ENCODE results near the gene ARHGEF37. TPM values are rescaled to one million over a fixed set of nuclear protein-coding genes. Genes with fewer than 3 reads are reported as not detected.

Gene ARHGEF37
- total RNA-seq, 4 donors from 2014 or later = 10.2 to 21.4 (median 15.3) TPM

GRCh38 chr5:149550268-149550583, 31.1 kb upstream of the ARHGEF37 start:
- Histone ChIP-seq H3K4me1 (peaks cover 0 to 35% (median 8%) of the 10 kb centered on the region in 4 donors), H3K4me3 (peak overlapping the region; percentile 62 to 94 (median 72)), H3K27ac (peak overlapping the region; percentile 92 to 99 (median 98)), H3K27me3 (no peaks in the 10 kb centered on the region), H3K36me3 (peaks cover 0 to 27% (median 0%) of the 10 kb centered on the region in 3 donors), H3K9me3 (no peaks in the 10 kb centered on the region)
- TF ChIP-seq CTCF (IDR thresholded peaks at IDR 0.05) (no peak), POLR2A (IDR thresholded peaks at IDR 0.05) (no peak)
- no peak for DNase-seq

GRCh38 chr5:149550594-149551226, 30.6 kb upstream of the ARHGEF37 start:
- H3K27me3 ChIP-seq = no peaks in the 10 kb centered on the region
- no peak for TF ChIP-seq POLR2A (IDR thresholded peaks at IDR 0.05)
- no peak for TF ChIP-seq CTCF (IDR thresholded peaks at IDR 0.05)
- peaks cover 0 to 31% (median 8%) of the 10 kb centered on the region in 4 donors for H3K4me1 ChIP-seq
- peaks cover 0 to 22% (median 0%) of the 10 kb centered on the region in 3 donors for H3K36me3 ChIP-seq
- no peaks in the 10 kb centered on the region for H3K9me3 ChIP-seq
- peak overlapping the region; percentile 62 to 94 (median 72) for H3K4me3 ChIP-seq
- peak in 1 of 3 donors; percentile 34 for DNase-seq
- peak overlapping the region; percentile 92 to 99 (median 98) for H3K27ac ChIP-seq

- Histone ChIP-seq H3K27me3 (no peaks in the 10 kb centered on the region), H3K36me3 (peaks cover 0 to 15% (median 0%) of the 10 kb centered on the region in 3 donors), H3K4me3 (peak within 1 kb of the TSS; percentile 62 to 94 (median 72)), H3K27ac (peak within 1 kb of the TSS; percentile 92 to 99 (median 98)), H3K4me1 (peaks cover 0 to 23% (median 6%) of the 10 kb centered on the region in 4 donors), H3K9me3 (no peaks in the 10 kb centered on the region)
- peak; percentile 95 to 99 (median 99) for DNase-seq
- TF ChIP-seq POLR2A (IDR thresholded peaks at IDR 0.05) = peak; percentile 89 to 96
- TF ChIP-seq CTCF (IDR thresholded peaks at IDR 0.05) = peak; percentile 55 to 96 (median 84)
These were observed 29.9 kb upstream of the ARHGEF37 start, which contains the start of gene CSNK1A1 for GRCh38 chr5:149551227-149552037. Gene CSNK1A1, minus strand, starts transcription at chr5:149551439. Its CDS starts 475 bp downstream, at chr5:149550964.

GRCh38 chr5:149552038-149552494, 29.2 kb upstream of the ARHGEF37 start:
- H3K4me3 ChIP-seq = peak overlapping the region; percentile 62 to 94 (median 72)
- H3K27ac ChIP-seq = peak overlapping the region; percentile 92 to 99 (median 98)
- H3K36me3 ChIP-seq = peaks cover 0 to 14% (median 0%) of the 10 kb centered on the region in 3 donors
- no peak for TF ChIP-seq CTCF (IDR thresholded peaks at IDR 0.05)
- TF ChIP-seq POLR2A (IDR thresholded peaks at IDR 0.05) = no peak
- H3K4me1 ChIP-seq = peaks cover 0 to 17% (median 4%) of the 10 kb centered on the region in 4 donors
- no peaks in the 10 kb centered on the region for H3K9me3 ChIP-seq
- no peak for DNase-seq
- no peaks in the 10 kb centered on the region for H3K27me3 ChIP-seq

- no peak for TF ChIP-seq CTCF (IDR thresholded peaks at IDR 0.05)
- TF ChIP-seq POLR2A (IDR thresholded peaks at IDR 0.05) = no peak
- Histone ChIP-seq H3K36me3 (peaks cover 0 to 8% (median 0%) of the 10 kb centered on the region in 3 donors), H3K27ac (peak overlapping the region in 1 of 4 donors; percentile 98), H3K4me3 (no peak overlapping the region), H3K4me1 (peaks cover 0 to 11% (median 4%) of the 10 kb centered on the region in 4 donors), H3K27me3 (no peaks in the 10 kb centered on the region), H3K9me3 (no peaks in the 10 kb centered on the region)
- no peak for DNase-seq
These were observed 28.6 kb upstream of the ARHGEF37 start for GRCh38 chr5:149552553-149553160.

Measured in Peyer's patch (tissue), 4 donors.